GM21528 (cell line): ENCODE data around the gene SMOC2.

Experiments used
- ATAC-seq: cut with Tn5 transposase; IDR thresholded peaks from one replicate; pipeline ENCODE4 v1.9.1; 2021; ENCODE audit warnings: mild to moderate bottlenecking, moderate library complexity; ENCODE audit not compliant: unreplicated experiment, low FRiP score

SMOC2 gene

DNA sequence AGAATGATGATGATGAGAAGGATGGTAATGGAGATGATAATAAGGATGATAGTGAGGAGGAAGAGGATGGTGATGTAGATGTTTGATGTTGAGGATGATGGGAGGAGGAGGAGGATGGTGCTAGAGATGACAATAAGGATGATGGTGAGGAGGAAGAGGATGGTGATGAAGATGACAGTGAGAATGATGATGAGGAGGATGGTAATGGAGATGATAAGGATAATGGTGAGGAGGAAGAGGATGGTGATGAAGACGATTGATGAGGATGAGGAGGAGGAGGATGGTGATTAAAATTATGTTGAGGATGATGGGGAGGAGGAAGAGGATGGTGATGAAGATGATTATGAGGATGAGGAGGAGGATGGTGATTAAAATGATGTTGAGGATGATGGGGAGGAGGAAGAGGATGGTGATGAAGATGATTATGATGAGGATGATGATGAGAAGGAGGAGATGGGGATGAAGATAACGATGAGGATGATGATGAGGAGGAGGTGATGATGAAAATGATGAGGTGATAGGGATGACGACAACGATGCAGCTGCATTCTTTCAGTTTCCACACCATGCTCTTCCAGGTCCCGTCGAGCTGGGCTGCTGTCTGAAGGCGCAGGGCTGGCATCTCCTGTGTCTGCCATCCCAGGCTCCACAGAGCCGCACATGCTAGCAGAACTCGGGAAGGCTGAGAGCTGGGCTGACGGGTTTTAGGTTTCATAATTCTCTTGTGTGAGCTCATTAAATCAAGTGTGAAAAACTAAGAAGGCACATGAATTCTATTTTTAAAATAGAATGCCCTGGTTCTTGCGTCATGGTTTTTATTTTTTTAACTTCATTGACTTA lies 274.9 kb downstream of the SMOC2 start:
- no peak for ATAC-seq

GRCh38 chr6:168716581-168716980 lies 275.6 kb downstream of the SMOC2 start:
- no peak for ATAC-seq

GRCh38 chr6:168717491-168717890 lies 276.5 kb downstream of the SMOC2 start:
- ATAC-seq: no peak
